Left lobe of liver (tissue), 2 donors: Measurements from ENCODE around the gene HUNK. TPM values are rescaled to one million over a fixed set of nuclear protein-coding genes. Genes with fewer than 3 reads are reported as not detected.

Experiments used
- ATAC-seq: fragments of 200-7000 bp; cut with Tn5 transposase; one replicate; pipeline ENCODE4 v1.9.1; 2020; ENCODE audit warnings: mild to moderate bottlenecking, moderate library complexity
- DNase-seq: peaks from one replicate; pipeline ENCODE4 v3.0.0-alpha.2; 2020; ENCODE audit warnings: low spot score
- total RNA-seq: library from RNA; stranded (reverse); gene quantifications from one replicate; pipeline ENCODE4 v1.2.1, GENCODE V29; 2021
- donor health status: DM: no; HTN: no; CAD: no; lungs with moderate emphysema.
- donor health status: DM: no; HTN: yes; CAD: no.

Gene HUNK
- total RNA-seq, 1 donor from 2014 or later: 0.55 TPM

DNA sequence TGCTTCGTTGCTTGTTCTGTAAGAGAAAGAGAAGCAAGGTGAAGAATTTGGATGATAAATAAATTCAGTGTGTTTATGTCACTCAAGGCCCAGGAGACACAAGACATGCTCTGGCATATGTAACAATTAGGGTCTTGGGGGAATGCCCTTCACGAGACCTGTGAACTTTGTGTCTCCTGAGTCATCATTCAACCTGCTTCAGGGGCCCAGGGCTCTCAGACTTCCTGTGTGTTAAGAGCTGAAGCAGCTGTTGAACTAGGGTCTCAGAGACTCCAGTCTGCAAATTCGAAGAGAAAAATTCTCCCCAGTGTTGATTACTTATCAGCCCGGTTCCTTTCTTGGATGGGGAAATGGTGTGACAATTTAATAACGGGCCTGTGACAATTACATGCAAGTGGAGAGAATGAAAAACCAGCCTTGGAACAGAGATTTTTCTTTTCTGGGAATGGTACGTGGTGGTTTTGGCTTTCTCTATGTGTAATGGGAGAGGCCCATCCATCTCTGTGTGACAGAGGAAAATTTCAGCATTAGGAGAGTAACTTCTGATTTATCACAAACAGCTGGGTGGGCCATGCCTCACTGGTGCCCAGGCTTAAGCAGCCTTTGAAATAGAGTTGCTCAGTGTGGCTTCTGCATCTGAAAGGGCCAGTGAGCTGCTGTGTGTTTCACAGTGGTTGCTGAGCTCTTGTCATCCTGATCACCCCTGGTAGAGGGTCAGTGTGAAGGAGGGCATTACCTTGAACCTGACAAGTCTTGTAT, 22.4 kb downstream of the HUNK start:
- DNase-seq (no peak), ATAC-seq (no peak)

DNA sequence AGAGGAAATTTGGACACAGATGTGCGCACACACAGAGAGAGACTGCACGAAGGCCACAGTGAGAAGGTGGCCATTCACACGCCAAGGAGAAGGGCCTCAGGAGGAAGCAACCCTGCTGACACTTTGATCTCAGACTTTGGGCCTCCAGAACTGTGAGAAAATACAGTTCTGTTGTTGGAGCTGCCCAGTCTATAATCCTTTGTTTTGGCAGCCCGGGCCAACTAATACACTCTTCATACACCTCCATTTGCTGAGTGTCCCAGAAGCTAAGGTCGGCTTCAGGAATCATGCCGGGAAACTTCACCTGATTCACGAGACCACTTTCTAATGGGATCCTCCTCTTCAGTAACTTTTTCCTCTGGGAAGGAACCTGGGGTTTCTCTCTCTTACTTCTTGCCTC, 23.2 kb downstream of the HUNK start:
- DNase-seq: no peak
- no peak for ATAC-seq

DNA sequence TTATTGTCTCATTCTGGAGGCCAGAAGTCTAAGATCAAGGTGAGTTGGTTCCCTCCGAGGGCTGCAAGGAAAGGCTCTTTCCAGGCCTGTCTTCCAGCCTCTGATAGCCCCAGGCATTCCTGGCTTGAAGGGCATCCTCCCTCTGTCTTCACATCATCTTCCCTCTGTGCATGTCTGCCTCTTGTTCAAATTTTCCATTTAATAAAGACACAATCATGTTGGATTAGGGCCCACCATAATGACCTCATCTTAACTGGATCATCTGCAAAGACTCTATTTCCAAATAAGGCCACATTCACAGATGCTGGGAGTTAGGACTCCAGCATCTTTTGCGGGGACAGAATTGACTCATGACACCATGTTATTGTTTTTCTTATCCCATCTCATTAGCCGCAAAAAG, 24.5 kb downstream of the HUNK start:
- DNase-seq: no peak

GRCh38 chr21:31898933-31899630, 26.3 kb downstream of the HUNK start:
- DNase-seq (no peak), ATAC-seq (no peak)

More for the DNA sequence above, 24.5 kb downstream of the HUNK start:
- no peak for ATAC-seq

- DNase-seq (peak; percentile 81), ATAC-seq (peak; percentile 96)
Measured at GRCh38 chr21:31900121-31900895, 27.5 kb downstream of the HUNK start.

DNA sequence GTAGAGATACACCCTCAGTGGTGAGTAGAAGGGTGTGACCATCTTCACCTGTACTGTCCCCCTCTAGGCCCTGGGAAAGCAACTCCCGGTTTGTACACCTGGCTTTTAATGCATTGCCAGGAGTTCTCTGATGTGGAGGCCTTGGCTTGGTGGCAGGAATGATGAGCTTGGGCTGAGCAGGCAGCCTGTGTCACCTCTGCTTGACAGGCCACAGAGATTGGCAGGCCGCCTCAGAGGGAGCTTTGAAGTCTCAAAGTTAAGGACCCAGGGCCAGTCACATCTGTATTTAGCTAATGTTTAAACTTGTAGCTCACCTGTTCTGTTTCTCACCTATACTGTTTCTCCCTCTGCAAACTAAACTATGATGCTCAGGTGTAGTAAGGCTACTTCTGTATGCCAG, 28.5 kb downstream of the HUNK start:
- DNase-seq (peak; percentile 58), ATAC-seq (peak; percentile 58)

DNA sequence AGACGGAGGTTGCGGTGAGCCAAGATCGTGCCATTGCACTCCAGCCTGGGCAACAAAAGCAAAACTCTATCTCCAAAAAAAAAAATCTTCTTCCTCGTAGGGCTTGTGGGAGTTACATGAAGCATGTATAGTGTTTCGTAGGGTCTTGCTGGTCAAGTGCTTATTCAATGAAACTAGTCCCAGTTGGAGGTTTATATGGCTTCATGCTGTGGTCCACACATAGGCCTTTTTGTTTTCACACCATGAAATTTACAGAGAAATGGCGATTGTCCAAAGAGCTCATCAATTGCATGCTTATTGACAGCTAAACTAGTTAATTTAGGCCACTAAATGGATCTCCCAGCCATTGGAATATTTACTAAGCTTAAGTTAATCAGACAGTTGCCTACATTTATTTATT, 29.6 kb downstream of the HUNK start:
- no peak for ATAC-seq
- no peak for DNase-seq

DNA sequence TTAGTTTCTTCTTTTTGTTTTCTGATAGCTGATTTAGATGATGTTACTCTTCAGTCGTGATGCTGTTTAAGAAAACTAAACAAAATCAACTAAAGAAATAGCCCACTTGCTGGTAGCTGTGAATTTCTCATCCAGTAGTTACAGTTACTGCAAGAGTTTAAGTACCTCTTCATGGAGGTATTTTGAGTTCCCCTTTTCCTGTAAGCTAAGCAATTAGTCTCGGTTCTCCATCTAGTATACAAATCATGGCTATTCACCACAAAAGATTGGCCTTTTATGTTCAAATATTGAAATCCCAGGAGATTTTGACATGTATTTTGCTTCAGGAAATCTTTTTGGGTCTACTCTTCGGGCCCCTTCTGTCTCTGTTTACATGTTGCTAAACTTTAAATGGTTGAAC, 31.1 kb downstream of the HUNK start:
- DNase-seq (no peak), ATAC-seq (no peak)

DNA sequence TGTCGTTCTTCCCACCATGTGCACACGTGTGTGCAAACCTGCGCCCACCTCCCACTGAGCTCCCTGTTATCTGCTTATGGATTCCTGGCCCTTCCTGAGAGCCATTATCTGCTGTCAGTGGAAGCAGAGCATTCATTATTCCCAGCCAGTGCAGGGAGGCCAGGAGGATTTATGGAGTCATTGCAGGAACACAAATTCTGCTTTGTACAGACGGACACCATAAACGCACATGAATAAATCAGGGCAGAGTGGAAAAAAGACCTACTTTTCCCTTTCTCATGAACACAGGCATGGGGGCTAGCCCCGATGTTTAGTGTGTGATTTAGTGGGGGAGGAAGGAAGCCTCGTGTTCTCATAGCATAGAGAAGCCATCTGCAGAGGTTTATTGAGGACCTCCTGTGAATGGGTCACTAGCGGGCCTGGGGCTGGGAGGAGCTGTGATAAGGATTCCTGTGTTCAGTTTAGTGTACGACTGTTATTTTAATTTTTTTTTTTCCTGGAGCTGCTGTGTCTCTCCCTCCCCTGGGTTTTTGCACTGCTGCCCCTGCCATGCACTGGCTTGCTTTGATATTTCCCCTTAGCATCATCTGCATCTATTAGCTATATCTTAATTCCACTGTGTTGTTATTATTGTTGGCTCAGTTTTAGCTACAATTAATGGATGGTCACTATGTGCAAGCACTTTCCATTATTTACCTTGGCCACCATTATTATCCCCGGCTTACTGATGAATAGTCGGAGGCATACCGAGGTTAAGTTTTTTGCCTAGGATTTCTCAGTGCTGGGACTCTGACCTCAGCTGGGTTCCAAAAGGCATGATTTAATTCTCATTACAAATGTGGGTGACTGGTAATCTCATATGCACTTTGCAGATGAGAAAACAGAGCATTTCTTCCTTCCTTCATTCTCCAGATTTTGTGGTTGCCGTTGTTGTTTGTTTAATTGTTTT, 33.0 kb downstream of the HUNK start:
- DNase-seq (no peak), ATAC-seq (no peak)

- ATAC-seq (no peak), DNase-seq (no peak)
Measured at GRCh38 chr21:31908106-31909031, 35.5 kb downstream of the HUNK start.

DNA sequence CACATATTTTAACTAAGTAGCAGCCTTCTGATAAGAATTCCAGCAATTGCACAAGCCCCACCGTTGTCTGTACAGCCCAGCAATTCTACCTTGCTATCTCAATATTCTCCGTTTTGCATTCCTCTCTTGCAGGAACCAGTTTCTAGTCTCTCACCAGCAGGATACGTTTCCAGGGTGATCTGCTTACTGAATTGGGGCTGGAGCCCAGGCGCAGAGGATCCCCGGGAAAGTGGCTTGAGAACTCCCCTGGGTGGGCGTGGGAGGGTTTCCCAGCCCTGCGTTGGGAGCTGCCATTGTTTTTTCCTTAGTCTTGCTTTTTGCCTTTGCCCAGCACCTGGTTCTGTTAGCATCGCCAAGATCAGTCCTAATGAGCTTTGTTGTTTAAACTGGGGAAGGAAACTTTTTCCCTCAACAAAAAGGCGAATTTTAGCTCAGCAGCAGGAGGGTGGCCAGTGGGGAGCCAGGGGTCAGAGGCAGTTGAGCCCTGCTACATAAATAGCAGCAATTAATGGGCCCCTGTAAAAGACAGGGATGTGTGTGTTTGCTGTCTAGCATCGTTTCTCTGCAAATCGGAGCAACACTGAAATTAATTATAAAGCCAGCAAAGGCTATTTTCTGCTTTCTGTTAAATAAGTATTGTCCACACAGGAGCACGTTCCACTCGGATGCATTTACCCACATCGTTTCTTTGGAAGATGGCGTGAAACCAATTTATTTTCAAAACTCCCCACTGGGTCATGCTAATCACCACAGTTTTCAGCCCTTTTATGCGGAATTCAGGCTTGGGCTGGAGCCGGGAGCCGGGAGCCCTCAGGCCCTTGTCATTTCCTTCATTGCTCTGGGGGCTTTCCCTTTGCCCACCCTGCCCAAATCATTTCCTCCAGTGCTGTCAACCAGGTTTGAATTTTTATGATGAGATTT, 36.6 kb downstream of the HUNK start:
- ATAC-seq: no peak
- peak; percentile 4 for DNase-seq

DNA sequence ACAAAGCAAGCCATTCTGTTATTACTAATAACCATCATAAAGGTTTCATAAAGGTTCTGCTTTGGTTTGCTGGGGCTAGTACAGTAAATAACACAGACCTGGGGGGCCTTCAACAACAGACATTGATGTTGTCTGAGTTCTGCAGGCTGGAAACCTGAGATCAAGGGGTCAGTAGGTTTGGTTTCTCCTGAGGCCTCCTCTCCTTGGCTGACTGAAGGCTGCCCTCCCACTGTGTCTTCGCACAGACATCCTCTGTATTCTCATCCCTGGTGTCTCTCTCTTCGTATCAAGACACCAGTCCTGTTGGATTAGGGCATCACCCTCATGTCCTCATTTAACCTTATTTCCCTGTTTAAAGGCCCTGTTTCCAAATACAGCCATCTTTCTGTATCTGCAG, 37.3 kb downstream of the HUNK start:
- DNase-seq: no peak
- ATAC-seq: no peak

GRCh38 chr21:31911138-31911907, 38.5 kb downstream of the HUNK start:
- no peak for DNase-seq
- ATAC-seq: no peak

DNA sequence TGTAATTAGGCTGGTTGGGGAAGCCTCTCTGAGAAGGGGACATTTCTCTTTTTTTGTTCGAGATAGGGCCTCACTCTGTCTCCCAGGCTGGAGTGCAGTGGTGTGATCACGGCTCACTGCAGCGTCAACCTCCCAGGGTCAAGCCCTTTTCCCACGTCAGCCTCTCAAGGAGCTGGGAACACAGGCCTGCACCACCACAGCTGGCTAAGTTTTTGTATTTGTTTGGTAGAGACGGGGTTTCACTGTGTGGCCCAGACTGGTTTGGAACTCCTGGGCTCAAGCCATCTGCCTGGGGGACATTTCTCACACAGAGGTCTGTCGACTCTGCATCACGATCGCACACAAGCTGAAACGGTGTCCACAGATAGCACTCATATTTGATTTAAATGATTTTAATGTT, 39.7 kb downstream of the HUNK start:
- ATAC-seq: no peak

GRCh38 chr21:31913182-31913608, 40.4 kb downstream of the HUNK start:
- DNase-seq: no peak
- ATAC-seq: no peak

More for the DNA sequence above, 39.7 kb downstream of the HUNK start:
- DNase-seq: no peak

DNA sequence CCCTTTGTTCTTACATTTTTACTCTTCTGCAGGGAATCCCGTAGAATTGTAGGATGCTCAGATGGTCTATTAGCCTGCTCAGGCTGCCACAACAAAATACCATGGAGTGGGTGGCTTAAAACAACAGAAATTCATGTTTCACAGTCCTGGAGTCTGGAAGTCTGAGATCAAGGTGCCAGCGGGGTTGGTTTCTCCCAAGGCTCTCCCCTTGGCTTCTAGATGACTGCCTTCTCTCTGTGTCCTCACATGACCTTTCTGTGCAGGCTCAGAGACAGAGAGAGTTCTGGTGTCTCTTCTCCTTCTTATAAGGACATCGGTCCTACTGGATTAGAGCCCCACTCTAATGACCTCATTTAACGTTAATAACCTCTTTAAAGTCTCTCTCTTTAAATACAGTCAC, 41.7 kb downstream of the HUNK start:
- DNase-seq (no peak), ATAC-seq (no peak)

GRCh38 chr21:31915566-31915965, 42.7 kb downstream of the HUNK start:
- ATAC-seq (no peak), DNase-seq (no peak)

DNA sequence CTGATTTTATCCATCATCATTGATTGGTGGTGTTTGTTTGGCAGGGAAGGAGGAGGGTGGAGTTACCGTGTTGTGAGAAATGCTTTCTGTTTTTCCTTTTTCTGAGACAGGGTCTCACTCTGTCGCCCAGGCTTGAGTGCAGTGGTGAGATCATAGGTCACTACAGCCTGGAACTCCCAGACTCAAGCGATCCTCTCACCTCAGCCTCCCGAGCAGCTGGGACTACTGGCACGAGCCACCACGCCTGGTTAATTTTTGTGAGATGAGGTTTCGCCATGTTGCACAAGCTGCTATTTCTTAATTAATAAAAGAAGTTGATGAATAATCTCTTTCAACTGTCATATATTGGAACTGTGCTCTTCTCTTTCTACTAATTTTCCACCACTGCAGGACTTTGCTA, 44.3 kb downstream of the HUNK start:
- ATAC-seq (no peak), DNase-seq (no peak)
